Panc1 (cell line): Measurements from ENCODE around the gene INO80. TPM values are rescaled to one million over a fixed set of nuclear protein-coding genes. Genes with fewer than 3 reads are reported as not detected.
A peak's percentile ranks its signal among the peaks of the same experiment; 100 is the strongest.

Experiments used
- ATAC-seq: fragments of 200-7000 bp; cut with Tn5 transposase; 2 replicates; pipeline ENCODE4 v1.9.1; 2020; ENCODE audit warnings: mild to moderate bottlenecking, moderate library complexity
- BruUV-seq: library from RNA; stranded (reverse); fragments of 400-500 nt; replicated peaks from 2 replicates; lab custom pipeline; 2021; lab: Mats Ljungman, UMichigan
- CTCF ChIA-PET: fragments of 300-600 bp; sonication (Branson Sonifier 250); formaldehyde crosslinking; loops from one replicate; lab custom pipeline; 2022; ENCODE audit warnings: antibody characterized with exemption; lab: Charles Lee
- POLR2A ChIA-PET: fragments of 300-600 bp; sonication (Branson Sonifier 250); formaldehyde crosslinking; loops from one replicate; lab custom pipeline; 2022; ENCODE audit warnings: antibody characterized with exemption; lab: Charles Lee
- DNase-seq: peaks from one replicate; pipeline ENCODE4 v3.0.0-alpha.2; 2010; ENCODE audit warnings: low read depth, low spot score
- H3K27ac ChIP-seq: 2 replicates; pipeline ENCODE4 v1.5.1; 2011; ENCODE audit warnings: mild to moderate bottlenecking, low read length, inconsistent platforms
- H3K27me3 ChIP-seq: fragments of 200-500 bp; sonication (Bioruptor generic); 2 replicates; pipeline ENCODE4 v1.6.0; 2014; ENCODE audit warnings: low read length, inconsistent platforms; ENCODE audit not compliant: control insufficient read depth, insufficient read depth
- H3K36me3 ChIP-seq: fragments of 200-500 bp; sonication (Bioruptor generic); 2 replicates; pipeline ENCODE4 v1.5.1; 2014; ENCODE audit warnings: inconsistent platforms, mild to moderate bottlenecking, low read length, moderate library complexity; ENCODE audit not compliant: control insufficient read depth, insufficient read depth
- H3K4me1 ChIP-seq: 2 replicates; pipeline ENCODE4 v1.5.1; 2011; ENCODE audit warnings: inconsistent platforms, mild to moderate bottlenecking, low read length, moderate library complexity; ENCODE audit not compliant: control insufficient read depth, insufficient read depth
- H3K4me3 ChIP-seq, 2 experiments: 2 replicates each; pipeline ENCODE4 v1.5.1; 2011 to 2012; ENCODE audit warnings: low read depth in 2 of 2, low read length in 2 of 2, mild to moderate bottlenecking in 2 of 2, inconsistent platforms in 1 of 2, moderate library complexity in 1 of 2
- H3K9me3 ChIP-seq: fragments of 200-500 bp; sonication (Bioruptor generic); 2 replicates; pipeline ENCODE4 v1.5.1; 2014; ENCODE audit warnings: low read depth, mild to moderate bottlenecking, inconsistent platforms, low read length, moderate library complexity; ENCODE audit not compliant: control insufficient read depth, insufficient read depth
- CTCF ChIP-seq: fragments of 450-650 bp; IDR thresholded peaks from 2 replicates; pipeline ENCODE4 v1.5.1; 2017; ENCODE audit warnings: mild to moderate bottlenecking
- POLR2AphosphoS5 ChIP-seq: IDR thresholded peaks from 2 replicates; pipeline ENCODE4 v1.6.1; 2012; ENCODE audit warnings: mild to moderate bottlenecking, low read depth, low read length, moderate library complexity
- REST ChIP-seq, 2 experiments: IDR thresholded peaks; 2 replicates each; pipeline ENCODE4 v1.6.1; 2011 to 2012; ENCODE audit warnings: low read depth in 2 of 2, control low read depth in 1 of 2, low read length in 1 of 2, mild to moderate bottlenecking in 1 of 2, moderate library complexity in 1 of 2; ENCODE audit not compliant: insufficient read depth in 1 of 2
- SIN3A ChIP-seq: IDR thresholded peaks from 2 replicates; pipeline ENCODE4 v1.6.1; 2012; ENCODE audit warnings: low read depth, mild to moderate bottlenecking, low read length, moderate library complexity, borderline replicate concordance; ENCODE audit not compliant: insufficient read depth
- TCF7L2 ChIP-seq: IDR thresholded peaks from 2 replicates; pipeline ENCODE4 v1.6.1; 2011; ENCODE audit warnings: mild to moderate bottlenecking, low read depth, low read length, inconsistent platforms
- in situ Hi-C: cut with HindIII; loops from 2 replicates; pipeline ENCODE4 v1.10.0; 2016; ENCODE audit warnings: low sequenced_read_pairs, low pct_unique_long_range_greater_than_20kb
- intact Hi-C: fragments of 100-400 bp; cut with micrococcal nuclease; formaldehyde crosslinking; loops from one replicate; pipeline ENCODE4 v1.10.0; 2022; ENCODE audit not compliant: unreplicated experiment
- total RNA-seq: library from RNA; stranded (reverse); gene quantifications from one replicate; pipeline ENCODE4 v1.2.1, GENCODE V29; 2021; ENCODE audit not compliant: unreplicated experiment

The INO80 gene
- total RNA-seq, 1 experiment from 2014 or later, result 26.2 TPM

GRCh38 chr15:40960925-40961324 is 155.2 kb downstream of the INO80 start:
- ChIA-PET CTCF (no interaction called here), POLR2A (no interaction called here)
- no peaks in the 10 kb centered on the region for H3K27me3 ChIP-seq
- no peak overlapping the region for H3K4me3 ChIP-seq
- no peak for TF ChIP-seq CTCF
- TF ChIP-seq TCF7L2, result no peak
- no peak for TF ChIP-seq REST (IDR thresholded peaks at IDR 0.05; ENCODE audit: insufficient read depth in 1 of 2, low read depth in 2 of 2, low read length in 1 of 2)
- no peak for TF ChIP-seq SIN3A
- no peak for TF ChIP-seq POLR2AphosphoS5
- BruUV-seq, result no TSS peak
- H3K9me3 ChIP-seq, result no peaks in the 10 kb centered on the region
- intact Hi-C loops (no loop called here), in situ Hi-C loops (no loop called here)
- H3K27ac ChIP-seq, result no peak overlapping the region
- ATAC-seq (0 out of 2 replicates have a peak, but pooled peaks have one; percentile 37), DNase-seq (no peak)
- peaks cover 2% of the 10 kb centered on the region; the same call in 1 of the 2 replicates for H3K36me3 ChIP-seq
- H3K4me1 ChIP-seq, result peaks cover 2% of the 10 kb centered on the region; the same call in 1 of the 2 replicates

- Histone ChIP-seq H3K27ac (no peak overlapping the region), H3K4me1 (peaks cover 2% of the 10 kb centered on the region; the same call in 1 of the 2 replicates), H3K9me3 (no peaks in the 10 kb centered on the region), H3K27me3 (no peaks in the 10 kb centered on the region), H3K36me3 (peaks cover 2% of the 10 kb centered on the region; the same call in 1 of the 2 replicates), H3K4me3 (no peak overlapping the region)
- intact Hi-C loops (no loop called here), in situ Hi-C loops (no loop called here)
- TF ChIP-seq POLR2AphosphoS5 (no peak), CTCF (no peak), REST (IDR thresholded peaks at IDR 0.05; ENCODE audit: insufficient read depth in 1 of 2, low read depth in 2 of 2, low read length in 1 of 2) (no peak), SIN3A (no peak), TCF7L2 (no peak)
- POLR2A ChIA-PET, result no interaction called here
- DNase-seq (no peak), ATAC-seq (no peak)
- BruUV-seq, result no TSS peak
- CTCF ChIA-PET, result no interaction called here
Observed at GRCh38 chr15:40960151-40960885, 155.8 kb downstream of the INO80 start.
